GM18520 (cell line): ENCODE data around the gene BEST2.

Source experiments
- ATAC-seq: cut with Tn5 transposase; IDR thresholded peaks from one replicate; pipeline ENCODE4 v1.9.1; 2021; ENCODE audit not compliant: unreplicated experiment

Gene BEST2

GRCh38 chr19:12786141-12786870 is 34.7 kb downstream of the BEST2 start:
- ATAC-seq = no peak

GRCh38 chr19:12786952-12787351 is 35.4 kb downstream of the BEST2 start:
- ATAC-seq = no peak

- ATAC-seq = no peak
Observed at GRCh38 chr19:12787458-12787857, 35.9 kb downstream of the BEST2 start.

- ATAC-seq = no peak
Observed at GRCh38 chr19:12788042-12788681, 36.6 kb downstream of the BEST2 start.

- no peak for ATAC-seq
Observed at GRCh38 chr19:12788682-12789097, 37.1 kb downstream of the BEST2 start.

- ATAC-seq = no peak
Observed at GRCh38 chr19:12789098-12789903, 37.7 kb downstream of the BEST2 start.

GRCh38 chr19:12789904-12790619 is 38.5 kb downstream of the BEST2 start:
- peak; percentile 27 for ATAC-seq

GRCh38 chr19:12790628-12791344 is 39.2 kb downstream of the BEST2 start:
- ATAC-seq = no peak

- peak; percentile 22 for ATAC-seq
Observed at GRCh38 chr19:12791345-12792050, 39.9 kb downstream of the BEST2 start, which contains the start of gene JUNB. JUNB (plus strand) TSS chr19:12791486; CDS start chr19:12791772, 286 bp downstream.

- ATAC-seq = no peak
Observed at GRCh38 chr19:12792051-12792852, 40.7 kb downstream of the BEST2 start.

GRCh38 chr19:12792853-12793289 is 41.3 kb downstream of the BEST2 start:
- no peak for ATAC-seq

GRCh38 chr19:12793290-12794195 is 42.0 kb downstream of the BEST2 start:
- ATAC-seq = peak; percentile 25

- no peak for ATAC-seq
Observed at GRCh38 chr19:12794196-12794941, 42.8 kb downstream of the BEST2 start.

GRCh38 chr19:12794971-12795381 is 43.4 kb downstream of the BEST2 start:
- no peak for ATAC-seq

- no peak for ATAC-seq
Observed at GRCh38 chr19:12796146-12797071, 44.8 kb downstream of the BEST2 start.

- no peak for ATAC-seq
Observed at GRCh38 chr19:12797141-12797587, 45.6 kb downstream of the BEST2 start.
